Effector CD4-positive, alpha-beta T cell (primary cell): ENCODE data around the gene BSPRY. TPM values are rescaled to one million over a fixed set of nuclear protein-coding genes. Genes with fewer than 3 reads are reported as not detected.
A peak's percentile ranks its signal among the peaks of the same experiment; 100 is the strongest.

Source experiments
- DNase-seq: peaks from one replicate; pipeline ENCODE4 v3.0.0-alpha.2; 2020
- total RNA-seq: gene quantifications from one replicate; lab custom pipeline; 2026; lab: John Stamatoyannopoulos, UW

The BSPRY gene
- not detected for total RNA-seq

GRCh38 chr9:113349445-113350094 lies at the start of gene BSPRY:
TSS of gene BSPRY (plus strand) at chr9:113349541. CDS start at chr9:113349580, 39 bp downstream.
- peak; percentile 8 for DNase-seq

GRCh38 chr9:113299800-113300292 lies 49.5 kb upstream of the BSPRY start:
- no peak for DNase-seq

- no peak for DNase-seq
Measured at GRCh38 chr9:113301548-113301947, 47.8 kb upstream of the BSPRY start.

GRCh38 chr9:113302792-113303418 lies 46.4 kb upstream of the BSPRY start, which contains the start of gene RNF183:
TSS of gene RNF183 (minus strand) at chr9:113303376. CDS start at chr9:113298184, 5,192 bp downstream.
- DNase-seq, result no peak

GRCh38 chr9:113306566-113306965 lies 42.8 kb upstream of the BSPRY start:
- DNase-seq, result no peak

- DNase-seq, result no peak
Measured at GRCh38 chr9:113307396-113307975, 41.9 kb upstream of the BSPRY start.

- DNase-seq, result no peak
Measured at GRCh38 chr9:113309204-113309813, 40.0 kb upstream of the BSPRY start.

- no peak for DNase-seq
Measured at GRCh38 chr9:113310538-113310937, 38.8 kb upstream of the BSPRY start.

GRCh38 chr9:113311961-113312360 lies 37.4 kb upstream of the BSPRY start:
- DNase-seq, result no peak

GRCh38 chr9:113313261-113313660 lies 36.1 kb upstream of the BSPRY start:
- DNase-seq, result no peak

GRCh38 chr9:113315231-113315630 lies 34.1 kb upstream of the BSPRY start:
- no peak for DNase-seq

GRCh38 chr9:113316030-113316429 lies 33.3 kb upstream of the BSPRY start:
- no peak for DNase-seq

GRCh38 chr9:113317777-113318176 lies 31.6 kb upstream of the BSPRY start:
- no peak for DNase-seq

- DNase-seq, result no peak
Measured at GRCh38 chr9:113319054-113319453, 30.3 kb upstream of the BSPRY start.

GRCh38 chr9:113320051-113320450 lies 29.3 kb upstream of the BSPRY start:
- DNase-seq, result no peak

- DNase-seq, result no peak
Measured at GRCh38 chr9:113322671-113323070, 26.7 kb upstream of the BSPRY start.

- DNase-seq, result no peak
Measured at GRCh38 chr9:113326230-113326629, 23.1 kb upstream of the BSPRY start.

- DNase-seq, result no peak
Measured at GRCh38 chr9:113328045-113328782, 21.1 kb upstream of the BSPRY start.

GRCh38 chr9:113331780-113332179 lies 17.6 kb upstream of the BSPRY start:
- DNase-seq, result no peak

GRCh38 chr9:113337714-113338113 lies 11.6 kb upstream of the BSPRY start:
- DNase-seq, result no peak

GRCh38 chr9:113340011-113340699 lies 9.2 kb upstream of the BSPRY start, which contains the start of gene WDR31:
TSS of gene WDR31 (minus strand) at chr9:113340275. CDS start at chr9:113332022, 8,253 bp downstream.
- DNase-seq, result peak; percentile 55
